GM12878 (cell line): Measurements from ENCODE around the gene UBE2E1. TPM values are rescaled to one million over a fixed set of nuclear protein-coding genes. Genes with fewer than 3 reads are reported as not detected.

Experiments
- ASH2L ChIP-seq: fragments of 300-600, 200-600 bp; sonication (generic); IDR thresholded peaks from 2 replicates; pipeline ENCODE4 v1.6.1; 2017; ENCODE audit warnings: low read depth, mild to moderate bottlenecking, borderline replicate concordance
- CBX5 ChIP-seq: sonication (generic); IDR thresholded peaks from 2 replicates; pipeline ENCODE4 v1.6.1; 2016; ENCODE audit warnings: low read depth, moderate library complexity, mild to moderate bottlenecking, inconsistent platforms
- CREM ChIP-seq: IDR thresholded peaks from 2 replicates; pipeline ENCODE4 v1.6.1; 2014; ENCODE audit warnings: antibody characterized with exemption, low read depth
- CUX1 ChIP-seq: IDR thresholded peaks from 2 replicates; pipeline ENCODE4 v1.6.1; 2012; ENCODE audit warnings: improper control_type of control experiment, low read depth, low read length; ENCODE audit not compliant: insufficient replicate concordance
- HDAC6 ChIP-seq: fragments of 200-600 bp; sonication (generic); IDR thresholded peaks from one replicate; pipeline ENCODE4 v1.8.0; 2017; ENCODE audit warnings: antibody characterized with exemption; ENCODE audit not compliant: unreplicated experiment
- IKZF1 ChIP-seq: fragments of 450-650 bp; conservative IDR thresholded peaks from 2 replicates; pipeline ENCODE4 v1.6.1; 2017; ENCODE audit warnings: antibody characterized with exemption, mild to moderate bottlenecking
- MTA3 ChIP-seq: IDR thresholded peaks from 2 replicates; pipeline ENCODE4 v1.6.1; 2012; ENCODE audit warnings: low read length, inconsistent platforms, borderline replicate concordance
- POLR2AphosphoS5 ChIP-seq: IDR thresholded peaks from 2 replicates; pipeline ENCODE4 v1.6.1; 2011; ENCODE audit warnings: mild to moderate bottlenecking, low read length, inconsistent platforms
- RAD51 ChIP-seq: fragments of 450-650 bp; IDR thresholded peaks from 2 replicates; pipeline ENCODE4 v1.6.1; 2016; ENCODE audit warnings: moderate library complexity, mild to moderate bottlenecking, inconsistent platforms
- TAF1 ChIP-seq: IDR thresholded peaks from 2 replicates; pipeline ENCODE4 v1.6.1; 2011; ENCODE audit warnings: mild to moderate bottlenecking, low read depth, low read length, borderline replicate concordance
- ZBTB40 ChIP-seq: fragments of 450-650 bp; IDR thresholded peaks from 2 replicates; pipeline ENCODE4 v1.6.1; 2016; ENCODE audit warnings: mild to moderate bottlenecking, moderate library complexity, borderline replicate concordance
- ZNF217 ChIP-seq: fragments of 450-650 bp; IDR thresholded peaks from 2 replicates; pipeline ENCODE4 v1.6.1; 2017; ENCODE audit warnings: antibody characterized with exemption, mild to moderate bottlenecking
- polyA plus RNA-seq, 11 experiments: library from polyadenylated mRNA; depleted of rRNA in 4 of 11; unstranded in 6 of 11; stranded (reverse) in 5 of 11; fragments of >200 nt; fragmentation: Nextera tagmentation in 4 of 11; fragmentation: Illumina TruSeq in 1 of 11; extraction: Ambion mirVana in 4 of 11; extraction: Trizol in 1 of 11; gene quantifications; 1 replicate in 1 of 11; 2 replicates in 10 of 11; pipeline versions ENCODE4 v1.2.1 to v1.2.3, GENCODE V29; 2011 to 2016; ENCODE audit warnings: inconsistent platforms in 2 of 11, missing spikeins in 2 of 11, low read depth in 1 of 11
- total RNA-seq, 4 experiments: library from RNA; depleted of rRNA in 3 of 4; stranded (reverse); fragments of >200 nt in 3 of 4; fragmentation: Illumina TruSeq in 1 of 4; extraction: Trizol in 1 of 4; gene quantifications; 2 replicates each; pipeline versions ENCODE4 v1.2.1 to v1.2.3, GENCODE V29; 2013 to 2021
- TF ChIP-seq, protein P1 (sequence below): fragments of 450-650 bp; IDR thresholded peaks from 2 replicates; pipeline ENCODE4 v1.6.1; 2017; ENCODE audit warnings: borderline replicate concordance
- TF ChIP-seq, protein P2 (sequence below): fragments of 450-650 bp; IDR thresholded peaks from 2 replicates; pipeline ENCODE4 v1.6.1; 2017; ENCODE audit warnings: low read depth, mild to moderate bottlenecking, moderate library complexity
- TF ChIP-seq, protein P3 (sequence below): IDR thresholded peaks from 2 replicates; pipeline ENCODE4 v1.6.1; 2012; ENCODE audit warnings: low read depth, low read length, improper control_type of control experiment

The UBE2E1 gene
- total and polyA plus RNA-seq, 10 of the 15 experiments (the other 5 are each of a cell fraction or from before 2014, with no cell fraction given), result 18.7 to 425 (median 147) TPM

- TF ChIP-seq CUX1, result no peak
- no peak for TF ChIP-seq ZBTB40
- TF ChIP-seq, protein P1, sequence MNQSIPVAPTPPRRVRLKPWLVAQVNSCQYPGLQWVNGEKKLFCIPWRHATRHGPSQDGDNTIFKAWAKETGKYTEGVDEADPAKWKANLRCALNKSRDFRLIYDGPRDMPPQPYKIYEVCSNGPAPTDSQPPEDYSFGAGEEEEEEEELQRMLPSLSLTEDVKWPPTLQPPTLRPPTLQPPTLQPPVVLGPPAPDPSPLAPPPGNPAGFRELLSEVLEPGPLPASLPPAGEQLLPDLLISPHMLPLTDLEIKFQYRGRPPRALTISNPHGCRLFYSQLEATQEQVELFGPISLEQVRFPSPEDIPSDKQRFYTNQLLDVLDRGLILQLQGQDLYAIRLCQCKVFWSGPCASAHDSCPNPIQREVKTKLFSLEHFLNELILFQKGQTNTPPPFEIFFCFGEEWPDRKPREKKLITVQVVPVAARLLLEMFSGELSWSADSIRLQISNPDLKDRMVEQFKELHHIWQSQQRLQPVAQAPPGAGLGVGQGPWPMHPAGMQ, result peak; percentile 92
- TF ChIP-seq POLR2AphosphoS5, result no peak
- TF ChIP-seq HDAC6, result no peak
- TF ChIP-seq, protein P2, sequence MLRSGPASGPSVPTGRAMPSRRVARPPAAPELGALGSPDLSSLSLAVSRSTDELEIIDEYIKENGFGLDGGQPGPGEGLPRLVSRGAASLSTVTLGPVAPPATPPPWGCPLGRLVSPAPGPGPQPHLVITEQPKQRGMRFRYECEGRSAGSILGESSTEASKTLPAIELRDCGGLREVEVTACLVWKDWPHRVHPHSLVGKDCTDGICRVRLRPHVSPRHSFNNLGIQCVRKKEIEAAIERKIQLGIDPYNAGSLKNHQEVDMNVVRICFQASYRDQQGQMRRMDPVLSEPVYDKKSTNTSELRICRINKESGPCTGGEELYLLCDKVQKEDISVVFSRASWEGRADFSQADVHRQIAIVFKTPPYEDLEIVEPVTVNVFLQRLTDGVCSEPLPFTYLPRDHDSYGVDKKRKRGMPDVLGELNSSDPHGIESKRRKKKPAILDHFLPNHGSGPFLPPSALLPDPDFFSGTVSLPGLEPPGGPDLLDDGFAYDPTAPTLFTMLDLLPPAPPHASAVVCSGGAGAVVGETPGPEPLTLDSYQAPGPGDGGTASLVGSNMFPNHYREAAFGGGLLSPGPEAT, result peak; percentile 70; the same call in 1 of the 2 replicates
- TF ChIP-seq, protein P3, sequence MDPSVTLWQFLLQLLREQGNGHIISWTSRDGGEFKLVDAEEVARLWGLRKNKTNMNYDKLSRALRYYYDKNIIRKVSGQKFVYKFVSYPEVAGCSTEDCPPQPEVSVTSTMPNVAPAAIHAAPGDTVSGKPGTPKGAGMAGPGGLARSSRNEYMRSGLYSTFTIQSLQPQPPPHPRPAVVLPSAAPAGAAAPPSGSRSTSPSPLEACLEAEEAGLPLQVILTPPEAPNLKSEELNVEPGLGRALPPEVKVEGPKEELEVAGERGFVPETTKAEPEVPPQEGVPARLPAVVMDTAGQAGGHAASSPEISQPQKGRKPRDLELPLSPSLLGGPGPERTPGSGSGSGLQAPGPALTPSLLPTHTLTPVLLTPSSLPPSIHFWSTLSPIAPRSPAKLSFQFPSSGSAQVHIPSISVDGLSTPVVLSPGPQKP, result no peak
- peak; percentile 89 for TF ChIP-seq IKZF1
- TF ChIP-seq CBX5, result no peak
- no peak for TF ChIP-seq TAF1
- no peak; the same call in 1 of the 2 replicates for TF ChIP-seq RAD51
- TF ChIP-seq MTA3, result peak; percentile 91; the same call in 1 of the 2 replicates
- no peak for TF ChIP-seq ASH2L
- peak; percentile 77; the same call in 1 of the 2 replicates for TF ChIP-seq ZNF217
- TF ChIP-seq CREM, result 0 out of 2 replicates have a peak, but pooled peaks have one; percentile 48
Observed at GRCh38 chr3:23760871-23761373, 44.8 kb upstream of the UBE2E1 start (continued).
